Endodermal cell (in vitro differentiated cells): ENCODE data around the gene SLC38A5. TPM values are rescaled to one million over a fixed set of nuclear protein-coding genes. Genes with fewer than 3 reads are reported as not detected.

Source experiments
- DNase-seq: peaks from one replicate; pipeline ENCODE4 v3.0.0-alpha.2; 2017
- H3K27ac ChIP-seq: 2 replicates; pipeline ENCODE4 v1.5.1; 2013; ENCODE audit warnings: mild to moderate bottlenecking, low read depth, low read length, moderate library complexity
- H3K27me3 ChIP-seq: 2 replicates; pipeline ENCODE4 v1.6.1; 2013; ENCODE audit warnings: mild to moderate bottlenecking, low read length, moderate library complexity; ENCODE audit not compliant: insufficient read depth, control insufficient read depth, poor library complexity, severe bottlenecking
- H3K36me3 ChIP-seq: 2 replicates; pipeline ENCODE4 v1.7.0; 2013; ENCODE audit warnings: mild to moderate bottlenecking, low read length, moderate library complexity; ENCODE audit not compliant: control insufficient read depth, insufficient read depth
- H3K4me1 ChIP-seq: one replicate; pipeline ENCODE4 v1.7.0; 2013; ENCODE audit warnings: low read length; ENCODE audit not compliant: control insufficient read depth, insufficient read depth
- H3K4me3 ChIP-seq: 2 replicates; pipeline ENCODE4 v1.5.1; 2013; ENCODE audit warnings: mild to moderate bottlenecking, low read length, moderate library complexity
- H3K9ac ChIP-seq: 2 replicates; pipeline ENCODE4 v1.6.1; 2013; ENCODE audit warnings: mild to moderate bottlenecking, low read length, moderate library complexity; ENCODE audit not compliant: poor library complexity, severe bottlenecking; ENCODE audit errors: extremely low read depth
- H3K9me3 ChIP-seq: 2 replicates; pipeline ENCODE4 v1.6.1; 2013; ENCODE audit warnings: mild to moderate bottlenecking, low read length, moderate library complexity; ENCODE audit not compliant: control insufficient read depth
- H3K27ac Mint-ChIP-seq: 2 replicates; pipeline ENCODE4 v1.8.0; 2020; ENCODE audit warnings: mixed read lengths
- H3K27me3 Mint-ChIP-seq: 2 replicates; pipeline ENCODE4 v1.8.0; 2021; ENCODE audit warnings: mild to moderate bottlenecking, mixed read lengths; ENCODE audit not compliant: insufficient read depth
- H3K36me3 Mint-ChIP-seq: 2 replicates; pipeline ENCODE4 v1.8.0; 2020; ENCODE audit warnings: low read depth, mixed read lengths
- H3K4me1 Mint-ChIP-seq: 2 replicates; pipeline ENCODE4 v1.8.0; 2020; ENCODE audit warnings: mixed read lengths
- H3K4me3 Mint-ChIP-seq: 2 replicates; pipeline ENCODE4 v1.8.0; 2020; ENCODE audit warnings: mild to moderate bottlenecking, moderate library complexity, mixed read lengths
- H3K9me3 Mint-ChIP-seq: 2 replicates; pipeline ENCODE4 v1.8.0; 2020; ENCODE audit warnings: mild to moderate bottlenecking, mixed read lengths
- CTCF ChIP-seq: fragments of 200-600 bp; sonication (generic); conservative IDR thresholded peaks from 2 replicates; pipeline ENCODE4 v1.5.0; 2021; ENCODE audit warnings: antibody characterized with exemption, mild to moderate bottlenecking
- WGBS, 2 experiments: methylation state at CpG; one replicate each; pipeline versions ENCODE4 v1.1.5 to v1.1.7; 2013; ENCODE audit warnings: missing lambda C conversion rate in 2 of 2, mixed read lengths in 1 of 2; ENCODE audit not compliant: insufficient coverage in 1 of 2, insufficient read length in 1 of 2; 5-methylcytosine and 5-hydroxymethylcytosine counted together
- total RNA-seq, 2 donors: library from RNA; stranded (reverse); fragmentation: NEBNext Ultra II Directional in 1 of 2; extraction: Animal tissue kit (Norgen Biotek cat#: 25700) in 1 of 2; gene quantifications; 2 replicates in 1 of 2; 3 replicates in 1 of 2; pipeline ENCODE4 v1.2.1, GENCODE V29; 2021

SLC38A5 gene
- total RNA-seq, 2 donors from 2014 or later = 22.4 to 40.7 TPM

- Histone ChIP-seq H3K4me1 (no peaks in the 10 kb centered on the region), H3K9ac (no peak overlapping the region), H3K27me3 (no peaks in the 10 kb centered on the region), H3K9me3 (no peaks in the 10 kb centered on the region), H3K36me3 (peaks cover 32% of the 10 kb centered on the region), H3K4me3 (no peak overlapping the region), H3K27ac (no peak overlapping the region)
- no peak overlapping the region for H3K4me3 Mint-ChIP-seq
- no peak for DNase-seq
- TF ChIP-seq CTCF = no peak
- peaks cover 63% of the 10 kb centered on the region for H3K9me3 Mint-ChIP-seq
- peaks cover under 1% of the 10 kb centered on the region for H3K4me1 Mint-ChIP-seq
- WGBS, 2 experiments = 92% methylated on average over 5 of the region's 7 CpGs; no CpG with 5 or more reads in 1 of the 2 experiments
- H3K27me3 Mint-ChIP-seq = no peaks in the 10 kb centered on the region
- peaks cover 50% of the 10 kb centered on the region for H3K36me3 Mint-ChIP-seq
- no peak overlapping the region for H3K27ac Mint-ChIP-seq
Observed at GRCh38 chrX:48482526-48482925, 12.5 kb upstream of the SLC38A5 start.

DNA sequence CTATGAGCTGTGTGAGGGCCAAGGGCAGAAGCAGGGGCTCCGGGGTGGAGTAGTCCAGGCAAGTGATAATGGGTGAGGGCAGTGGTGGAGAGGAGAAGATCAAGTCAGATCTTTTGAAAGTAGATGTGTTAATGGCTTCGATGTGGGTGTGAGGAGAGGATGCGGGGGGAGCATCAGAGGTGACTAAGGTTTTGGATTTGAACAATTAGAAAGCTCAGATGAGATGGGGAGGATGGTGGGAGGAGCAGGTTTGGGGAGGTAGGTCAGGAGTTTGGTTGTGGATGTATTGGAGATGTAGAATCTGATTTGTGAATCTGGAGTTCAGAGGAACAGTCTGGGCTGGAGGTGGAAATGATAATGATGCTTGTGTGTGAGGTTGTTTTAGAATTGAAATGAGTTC lies 10.5 kb upstream of the SLC38A5 start:
- H3K27ac Mint-ChIP-seq = no peak overlapping the region
- peaks cover 29% of the 10 kb centered on the region for H3K36me3 ChIP-seq
- no peak overlapping the region for H3K4me3 ChIP-seq

GRCh38 chrX:48480142-48480541 lies 10.1 kb upstream of the SLC38A5 start:
- Histone ChIP-seq H3K4me1 (no peaks in the 10 kb centered on the region), H3K27ac (no peak overlapping the region), H3K27me3 (no peaks in the 10 kb centered on the region), H3K9me3 (no peaks in the 10 kb centered on the region), H3K9ac (no peak overlapping the region), H3K4me3 (no peak overlapping the region), H3K36me3 (peaks cover 29% of the 10 kb centered on the region)
- H3K27me3 Mint-ChIP-seq = no peaks in the 10 kb centered on the region
- no peak overlapping the region for H3K4me3 Mint-ChIP-seq
- H3K36me3 Mint-ChIP-seq = peaks cover 39% of the 10 kb centered on the region
- DNase-seq = no peak
- TF ChIP-seq CTCF = no peak
- H3K9me3 Mint-ChIP-seq = peaks cover 66% of the 10 kb centered on the region
- H3K27ac Mint-ChIP-seq = no peak overlapping the region
- WGBS, 2 experiments = 90 to 94% methylated on average over 2 to 3 of the region's 3 CpGs
- H3K4me1 Mint-ChIP-seq = peaks cover 9% of the 10 kb centered on the region

More for the DNA sequence above, 10.5 kb upstream of the SLC38A5 start:
- Mint-ChIP-seq H3K9me3 (peaks cover 69% of the 10 kb centered on the region), H3K4me3 (no peak overlapping the region), H3K4me1 (peaks cover 9% of the 10 kb centered on the region), H3K27me3 (no peaks in the 10 kb centered on the region), H3K36me3 (peaks cover 41% of the 10 kb centered on the region)
- Histone ChIP-seq H3K27ac (no peak overlapping the region), H3K9me3 (no peaks in the 10 kb centered on the region), H3K4me1 (no peaks in the 10 kb centered on the region), H3K27me3 (no peaks in the 10 kb centered on the region), H3K9ac (no peak overlapping the region)
- 96% methylated on average over 3 of the region's 3 CpGs; no CpG with 5 or more reads in 1 of the 2 experiments for WGBS, 2 experiments
- TF ChIP-seq CTCF = no peak
- DNase-seq = no peak
